Mesenteric fat pad (tissue), 1 donor: ENCODE measurements around the gene BRI3BP. TPM values are rescaled to one million over a fixed set of nuclear protein-coding genes. Genes with fewer than 3 reads are reported as not detected.
"Not testable (repeated sequence)": the region's sequence is repeated elsewhere in the genome, so short reads cannot be mapped to it uniquely, and the experiment has no call there.

ENCODE experiments used
- DNase-seq: peaks from one replicate; pipeline ENCODE4 v3.0.0-alpha.2; 2020; ENCODE audit warnings: low spot score
- total RNA-seq: library from RNA; stranded (reverse); fragmentation: NEBNext Ultra II Directional; extraction: Animal tissue kit (Norgen Biotek cat#: 25700); gene quantifications from one replicate; pipeline ENCODE4 v1.2.1, GENCODE V29; 2021
- donor health status: DM: yes; HTN: yes; CAD: no.

The BRI3BP gene
- total RNA-seq, 1 donor from 2014 or later: 4.5 TPM

- DNase-seq: no peak
Measured at GRCh38 chr12:125021096-125021495, 27.7 kb downstream of the BRI3BP start.

GRCh38 chr12:125021771-125022170 is 28.3 kb downstream of the BRI3BP start:
- no peak for DNase-seq

GRCh38 chr12:125023065-125023464 is 29.6 kb downstream of the BRI3BP start:
- DNase-seq: no peak

GRCh38 chr12:125024949-125025563 is 31.6 kb downstream of the BRI3BP start:
- DNase-seq: no peak

GRCh38 chr12:125025606-125026235 is 32.3 kb downstream of the BRI3BP start:
- DNase-seq: no peak

DNA sequence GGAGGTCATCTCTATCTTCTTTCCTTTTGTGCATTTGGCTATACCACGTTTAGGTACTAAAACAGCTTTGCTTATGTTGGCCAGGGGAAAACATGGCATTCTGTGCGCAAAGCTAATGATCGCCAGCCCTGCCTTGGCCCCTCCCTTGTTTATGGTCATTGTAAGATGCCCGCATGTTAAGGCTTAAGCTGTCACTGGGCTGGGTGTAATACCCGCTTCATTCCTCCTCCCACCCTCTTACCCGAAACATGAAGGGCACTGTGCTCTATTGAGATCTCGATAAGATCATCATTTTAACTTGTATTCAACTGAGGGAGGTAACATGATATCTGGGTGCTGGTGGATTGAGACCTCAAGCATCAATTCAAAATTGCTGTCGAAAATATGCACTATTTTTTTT is 34.7 kb downstream of the BRI3BP start:
- no peak for DNase-seq

DNA sequence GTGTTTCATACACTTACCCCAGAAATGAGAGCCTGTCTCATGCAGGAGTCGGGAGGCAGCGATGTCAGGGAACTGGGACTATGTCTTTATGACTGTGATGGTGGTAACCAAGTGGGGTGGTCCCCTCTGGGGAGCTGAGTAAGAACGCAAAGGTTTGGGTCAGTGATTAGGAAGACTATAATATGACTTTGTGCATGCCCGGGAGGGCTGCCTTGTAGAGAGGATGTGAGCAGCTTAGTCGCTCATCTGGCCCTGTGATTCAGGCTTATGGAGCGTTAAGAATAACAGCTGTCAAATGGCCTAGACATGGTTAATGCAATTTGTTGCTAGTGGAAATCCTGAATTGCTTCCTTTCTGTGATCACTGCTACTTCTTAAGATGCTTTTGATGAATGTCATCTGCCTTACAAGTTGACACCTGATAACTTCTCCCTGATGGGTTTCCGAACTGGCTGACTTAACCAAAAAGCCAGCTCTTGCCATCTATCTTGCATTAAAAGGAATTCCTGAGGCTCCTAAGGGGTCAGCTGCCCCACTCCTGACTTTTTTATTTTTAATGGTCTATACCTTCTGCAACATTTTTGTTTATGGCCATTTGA is 36.4 kb downstream of the BRI3BP start:
- DNase-seq: no peak

- not testable (repeated sequence) for DNase-seq
Measured at GRCh38 chr12:125031471-125031870, 38.0 kb downstream of the BRI3BP start.

- peak; percentile 22 for DNase-seq
Measured at GRCh38 chr12:125032466-125033152, 39.2 kb downstream of the BRI3BP start.

GRCh38 chr12:125033288-125033687 is 39.8 kb downstream of the BRI3BP start:
- DNase-seq: peak; percentile 26

GRCh38 chr12:125038976-125039625 is 45.7 kb downstream of the BRI3BP start:
- no peak for DNase-seq

GRCh38 chr12:125049093-125049458 is 55.6 kb downstream of the BRI3BP start:
- no peak for DNase-seq

DNA sequence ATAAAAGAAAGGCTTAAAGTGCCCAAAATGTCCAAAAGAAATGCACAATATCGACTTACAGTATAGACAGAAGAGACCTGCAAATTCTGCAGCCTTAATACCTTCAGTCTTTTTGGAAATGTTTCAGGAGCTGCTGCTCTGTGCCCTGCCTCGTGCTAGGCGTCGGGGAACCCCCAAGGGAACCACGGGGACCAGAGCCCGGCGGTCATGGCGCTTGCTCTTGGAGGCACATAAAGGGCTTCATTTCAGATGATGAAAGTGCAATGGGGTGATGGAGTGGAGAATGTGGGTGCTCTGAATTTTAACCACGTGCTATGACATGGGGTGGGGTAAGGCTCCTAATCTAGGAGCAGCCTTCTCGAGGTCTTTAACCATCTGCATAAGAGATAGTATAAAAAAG is 57.0 kb downstream of the BRI3BP start:
- DNase-seq: no peak

DNA sequence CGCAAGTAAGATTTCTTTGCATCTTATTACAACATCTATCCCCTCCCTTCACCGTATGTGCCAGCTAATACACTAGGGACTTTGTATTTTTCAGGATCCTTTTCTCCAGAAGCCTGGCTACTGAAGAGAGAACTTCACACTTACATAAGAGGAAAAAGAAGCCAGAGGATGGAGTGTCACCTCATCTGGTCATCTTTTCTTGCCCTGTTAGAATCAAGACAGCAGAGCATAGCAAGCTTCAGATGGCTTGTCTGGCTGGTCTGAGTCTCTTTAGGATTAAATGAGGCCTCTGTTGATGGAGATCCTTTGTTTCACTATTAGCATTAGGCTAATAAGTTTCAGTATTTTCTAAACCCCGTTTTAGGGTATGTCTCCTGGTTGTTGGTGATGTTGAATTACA is 57.4 kb downstream of the BRI3BP start:
- DNase-seq: no peak

DNA sequence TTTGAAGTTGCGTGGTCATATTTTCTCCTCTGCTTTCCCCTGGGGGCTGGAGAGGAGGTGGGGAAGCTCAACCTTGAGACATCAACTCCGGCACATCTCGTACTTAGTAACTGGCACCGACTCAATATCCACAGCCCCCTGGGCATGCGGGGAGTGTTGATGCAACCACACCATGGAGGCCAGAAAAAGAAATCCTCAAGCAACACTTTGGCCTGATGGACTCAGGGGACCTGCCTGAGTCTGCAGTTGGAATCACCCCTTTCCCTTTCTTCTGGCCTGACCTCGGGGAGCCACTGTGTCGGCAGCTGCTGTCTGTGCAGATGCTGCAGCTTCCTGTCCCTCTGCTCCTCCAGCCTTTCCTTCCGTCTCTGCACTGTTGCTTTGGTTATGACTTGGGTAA is 60.4 kb downstream of the BRI3BP start:
- DNase-seq: no peak

DNA sequence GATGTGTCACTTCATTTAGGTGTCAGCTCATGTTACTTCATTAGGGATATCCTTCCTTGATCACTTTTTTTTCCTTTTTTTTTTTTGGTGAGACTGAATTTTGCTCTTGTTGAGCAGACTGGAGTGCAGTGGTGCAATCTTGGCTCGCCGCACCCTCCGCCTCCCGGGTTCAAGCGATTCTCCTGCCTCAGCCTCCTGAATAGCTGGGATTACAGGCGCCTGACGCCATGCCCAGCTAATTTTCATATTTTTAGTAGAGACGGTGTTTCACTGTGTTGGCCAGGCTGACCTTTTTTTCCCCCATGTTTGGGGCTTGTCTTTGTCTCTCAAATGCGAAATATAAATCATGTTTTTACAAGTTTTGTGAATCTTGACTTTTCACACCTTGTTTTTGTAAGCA is 62.1 kb downstream of the BRI3BP start:
- peak; percentile 55 for DNase-seq

DNA sequence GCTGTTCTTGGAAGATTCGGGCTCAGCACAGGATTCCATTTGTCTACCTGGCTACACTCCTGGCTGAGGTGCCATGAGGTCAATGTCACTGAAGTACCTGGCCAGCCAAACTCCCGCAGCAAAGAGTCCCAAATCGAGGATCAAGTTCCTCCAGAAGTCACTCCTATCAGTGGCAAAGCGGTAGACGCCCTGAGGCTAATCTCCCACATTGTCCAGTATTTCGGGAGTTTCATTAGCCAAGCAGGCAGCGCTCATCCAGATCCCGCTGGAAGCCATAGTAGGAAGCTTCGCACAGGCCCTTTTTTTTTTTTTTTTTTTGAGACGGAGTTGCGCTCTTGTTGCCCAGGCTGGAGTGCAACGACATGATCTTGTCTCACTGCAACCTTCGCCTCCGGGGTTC is 62.9 kb downstream of the BRI3BP start:
- no peak for DNase-seq

- no peak for DNase-seq
Measured at GRCh38 chr12:125057708-125058107, 64.3 kb downstream of the BRI3BP start.

GRCh38 chr12:125061229-125061628 is 67.8 kb downstream of the BRI3BP start:
- no peak for DNase-seq

DNA sequence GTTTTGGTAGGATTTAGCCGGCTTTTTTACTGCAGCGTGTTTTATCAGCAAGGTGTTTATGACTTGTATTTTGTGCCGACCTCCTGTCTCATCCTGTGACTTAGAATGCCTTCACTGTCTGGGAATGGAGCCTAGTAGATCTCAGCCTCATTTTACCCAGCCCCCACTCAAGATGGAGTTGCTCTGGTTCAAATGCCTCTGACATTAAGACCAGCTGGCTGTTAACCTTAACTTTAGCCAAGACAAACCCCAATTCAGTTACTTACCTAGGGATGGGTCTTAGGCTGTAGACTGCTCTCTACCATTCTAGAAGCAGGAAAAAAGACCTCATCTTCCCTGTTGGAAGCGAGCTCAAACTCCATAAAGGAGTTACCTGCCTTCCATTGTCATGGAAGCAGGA is 70.1 kb downstream of the BRI3BP start:
- DNase-seq: not testable (repeated sequence)

DNA sequence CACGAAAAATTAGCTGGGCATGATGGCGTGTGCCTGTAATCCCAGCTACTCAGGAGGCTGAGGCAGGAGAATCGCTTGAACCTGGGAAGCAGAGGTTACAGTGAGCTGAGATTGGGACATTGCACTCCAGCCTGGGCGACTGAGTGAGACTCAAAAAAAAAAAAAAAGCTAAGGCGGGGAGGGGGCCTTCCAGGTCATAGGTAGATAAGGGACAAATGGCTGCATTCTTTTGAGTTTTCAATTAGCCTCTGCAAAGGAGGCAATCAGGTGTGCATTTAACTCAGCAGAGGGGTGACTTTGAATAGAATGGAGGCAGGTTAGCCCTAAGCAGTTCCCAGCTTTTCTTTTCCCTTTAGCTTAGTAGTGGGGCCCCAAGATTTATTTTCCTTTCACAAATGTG is 71.0 kb downstream of the BRI3BP start:
- DNase-seq: no peak
